HepG2 (cell line): ENCODE measurements around the gene STAT4. TPM values are rescaled to one million over a fixed set of nuclear protein-coding genes. Genes with fewer than 3 reads are reported as not detected.

Source experiments
- AHDC1 ChIP-seq: sonication (generic); formaldehyde crosslinking; IDR thresholded peaks from 2 replicates; pipeline ENCODE4 v1.5.1; 2020; ENCODE audit warnings: mild to moderate bottlenecking, missing genetic modification reagents, borderline replicate concordance
- ETS1 ChIP-seq: sonication (generic); formaldehyde crosslinking; IDR thresholded peaks from 2 replicates; pipeline ENCODE4 v1.4.0; 2020; ENCODE audit warnings: missing genetic modification reagents
- GATA4 ChIP-seq: sonication (generic); IDR thresholded peaks from 2 replicates; pipeline ENCODE4 v1.6.1; 2016; ENCODE audit warnings: antibody characterized with exemption, low read depth, borderline replicate concordance
- HOMEZ ChIP-seq: IDR thresholded peaks from 2 replicates; pipeline ENCODE4 v1.6.1; 2016; ENCODE audit warnings: low read depth
- KLF11 ChIP-seq: IDR thresholded peaks from 2 replicates; pipeline ENCODE4 v1.6.1; 2016; ENCODE audit warnings: missing compliant biosample characterization
- NFE2L2 ChIP-seq: fragments of 150-350 bp; IDR thresholded peaks from 2 replicates; pipeline ENCODE4 v1.6.1; 2014; ENCODE audit warnings: low read length
- NR2F6 ChIP-seq, 2 experiments: IDR thresholded peaks; 2 replicates each; pipeline ENCODE4 v1.6.1; 2016; ENCODE audit warnings: antibody characterized with exemption in 1 of 2, mild to moderate bottlenecking in 1 of 2
- NR3C1 ChIP-seq: sonication (generic); formaldehyde crosslinking; IDR thresholded peaks from 2 replicates; pipeline ENCODE4 v1.4.0; 2020; ENCODE audit warnings: missing genetic modification reagents
- PATZ1 ChIP-seq: sonication (generic); formaldehyde crosslinking; IDR thresholded peaks from 2 replicates; pipeline ENCODE4 v1.4.0; 2020; ENCODE audit warnings: missing genetic modification reagents
- PAWR ChIP-seq: sonication (generic); formaldehyde crosslinking; IDR thresholded peaks from 2 replicates; pipeline ENCODE4 v1.4.0; 2020; ENCODE audit warnings: missing genetic modification reagents, mild to moderate bottlenecking, borderline replicate concordance
- PPARG ChIP-seq: conservative IDR thresholded peaks from 2 replicates; pipeline ENCODE4 v1.6.1; 2016; ENCODE audit warnings: missing biosample characterization, missing genetic modification reagents
- TCF7L2 ChIP-seq: IDR thresholded peaks from 2 replicates; pipeline ENCODE4 v1.6.1; 2011; ENCODE audit warnings: mild to moderate bottlenecking, low read depth, low read length, moderate library complexity
- TFAP4 ChIP-seq: sonication (generic); IDR thresholded peaks from 2 replicates; pipeline ENCODE4 v1.6.1; 2016; ENCODE audit warnings: low read depth, borderline replicate concordance
- ZFP90 ChIP-seq: sonication (generic); formaldehyde crosslinking; IDR thresholded peaks from 2 replicates; pipeline ENCODE4 v1.8.0; 2022; ENCODE audit warnings: missing genetic modification reagents, mild to moderate bottlenecking, inconsistent platforms, borderline replicate concordance
- ZNF292 ChIP-seq: sonication (generic); formaldehyde crosslinking; IDR thresholded peaks from 2 replicates; pipeline ENCODE4 v1.8.1; 2022; ENCODE audit warnings: mild to moderate bottlenecking, low read depth, missing genetic modification reagents, borderline replicate concordance
- ZSCAN5A ChIP-seq: sonication (generic); formaldehyde crosslinking; IDR thresholded peaks from 2 replicates; pipeline ENCODE4 v1.8.0; 2022; ENCODE audit warnings: mild to moderate bottlenecking, missing genetic modification reagents, borderline replicate concordance
- polyA plus RNA-seq, 8 experiments: library from polyadenylated mRNA; depleted of rRNA in 3 of 8; stranded (reverse) in 7 of 8; unstranded in 1 of 8; fragments of >200 nt; fragmentation: Illumina TruSeq in 4 of 8; extraction: Trizol in 4 of 8; gene quantifications; 2 replicates each; pipeline versions ENCODE4 v1.2.1 to v1.2.3, GENCODE V29; 2011 to 2016; ENCODE audit warnings: low read depth in 4 of 8, missing spikeins in 1 of 8, mixed read lengths in 1 of 8; ENCODE audit not compliant: insufficient read depth in 1 of 8
- total RNA-seq, 5 experiments: library from RNA; depleted of rRNA; stranded (reverse); fragments of >200 nt; fragmentation: Illumina TruSeq; extraction: Trizol; gene quantifications; 2 replicates each; pipeline ENCODE4 v1.2.3, GENCODE V29; 2016; ENCODE audit warnings: low read depth in 1 of 5

Gene STAT4
- total and polyA plus RNA-seq, 2 of the 13 experiments (the other 11 are each of a cell fraction or from before 2014, with no cell fraction given): 0.37 TPM; not detected in 1

- TF ChIP-seq PATZ1 (CRISPR knock-in tag): no peak
- no peak for TF ChIP-seq NFE2L2
- TF ChIP-seq TFAP4: no peak
- peak; percentile 72 for TF ChIP-seq HOMEZ (CRISPR knock-in tag)
- no peak for TF ChIP-seq ZSCAN5A (CRISPR knock-in tag)
- no peak for TF ChIP-seq PAWR (CRISPR knock-in tag)
- TF ChIP-seq NR2F6 (IDR thresholded peaks at IDR 0.05): peak; percentile 66
- TF ChIP-seq NR2F6 (CRISPR knock-in tag; IDR thresholded peaks at IDR 0.05): peak; percentile 82
- TF ChIP-seq AHDC1: peak; percentile 70; the same call in 1 of the 2 replicates
- no peak for TF ChIP-seq ETS1 (CRISPR knock-in tag)
- TF ChIP-seq ZFP90 (CRISPR knock-in tag): no peak
- TF ChIP-seq PPARG: peak; percentile 52
- no peak for TF ChIP-seq TCF7L2
- TF ChIP-seq ZNF292: peak; percentile 60; the same call in 1 of the 2 replicates
- TF ChIP-seq KLF11: no peak
- TF ChIP-seq GATA4: no peak
- TF ChIP-seq NR3C1 (CRISPR knock-in tag): no peak
These were observed 109.2 kb downstream of the STAT4 start (continued) for GRCh38 chr2:191041418-191042161.
